ENCODE measurements around the gene SCT. TPM values are rescaled to one million over a fixed set of nuclear protein-coding genes. Genes with fewer than 3 reads are reported as not detected.

Gene SCT
- total RNA-seq, 1 donor from 2014 or later, result not detected

GRCh38 chr11:615504-616319 lies 11.3 kb downstream of the SCT start, which contains the start of gene IRF7:
TSS of gene IRF7 (minus strand) at chr11:615950. CDS start at chr11:615364, 586 bp downstream.
- Histone ChIP-seq H3K9me3 (no peaks in the 10 kb centered on the region), H3K27ac (peak within 1 kb of the TSS; percentile 97), H3K27me3 (ENCODE audit: low read depth) (no peaks in the 10 kb centered on the region), H3K4me3 (peak within 1 kb of the TSS; percentile 82), H3K36me3 (peaks cover 45% of the 10 kb centered on the region), H3K4me1 (peaks cover 34% of the 10 kb centered on the region)
- ATAC-seq (peak; percentile 92 to 93), DNase-seq (peak; percentile 99)
- intact Hi-C loops (cut with DNase I), result no loop called here
- TF ChIP-seq, protein P1, sequence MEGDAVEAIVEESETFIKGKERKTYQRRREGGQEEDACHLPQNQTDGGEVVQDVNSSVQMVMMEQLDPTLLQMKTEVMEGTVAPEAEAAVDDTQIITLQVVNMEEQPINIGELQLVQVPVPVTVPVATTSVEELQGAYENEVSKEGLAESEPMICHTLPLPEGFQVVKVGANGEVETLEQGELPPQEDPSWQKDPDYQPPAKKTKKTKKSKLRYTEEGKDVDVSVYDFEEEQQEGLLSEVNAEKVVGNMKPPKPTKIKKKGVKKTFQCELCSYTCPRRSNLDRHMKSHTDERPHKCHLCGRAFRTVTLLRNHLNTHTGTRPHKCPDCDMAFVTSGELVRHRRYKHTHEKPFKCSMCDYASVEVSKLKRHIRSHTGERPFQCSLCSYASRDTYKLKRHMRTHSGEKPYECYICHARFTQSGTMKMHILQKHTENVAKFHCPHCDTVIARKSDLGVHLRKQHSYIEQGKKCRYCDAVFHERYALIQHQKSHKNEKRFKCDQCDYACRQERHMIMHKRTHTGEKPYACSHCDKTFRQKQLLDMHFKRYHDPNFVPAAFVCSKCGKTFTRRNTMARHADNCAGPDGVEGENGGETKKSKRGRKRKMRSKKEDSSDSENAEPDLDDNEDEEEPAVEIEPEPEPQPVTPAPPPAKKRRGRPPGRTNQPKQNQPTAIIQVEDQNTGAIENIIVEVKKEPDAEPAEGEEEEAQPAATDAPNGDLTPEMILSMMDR (IDR thresholded peaks at IDR 0.05), result no peak

GRCh38 chr11:614623-615503 lies 12.1 kb downstream of the SCT start:
- Histone ChIP-seq H3K4me1 (peaks cover 34% of the 10 kb centered on the region), H3K36me3 (peaks cover 53% of the 10 kb centered on the region), H3K27ac (peak overlapping the region; percentile 97), H3K9me3 (no peaks in the 10 kb centered on the region), H3K27me3 (ENCODE audit: low read depth) (no peaks in the 10 kb centered on the region), H3K4me3 (peak overlapping the region; percentile 82)
- ATAC-seq (peak; percentile 1 to 2), DNase-seq (no peak)
- intact Hi-C loops (cut with DNase I), result no loop called here
- TF ChIP-seq, protein P1 (IDR thresholded peaks at IDR 0.05), result no peak

- H3K4me3 ChIP-seq, result peak overlapping the region; percentile 82
- ATAC-seq (no peak), DNase-seq (no peak)
- peaks cover 61% of the 10 kb centered on the region for H3K36me3 ChIP-seq
- H3K27me3 ChIP-seq (ENCODE audit: low read depth), result no peaks in the 10 kb centered on the region
- no peaks in the 10 kb centered on the region for H3K9me3 ChIP-seq
- intact Hi-C loops (cut with DNase I), result no loop called here
- peaks cover 34% of the 10 kb centered on the region for H3K4me1 ChIP-seq
- peak overlapping the region; percentile 97 for H3K27ac ChIP-seq
- TF ChIP-seq, protein P1 (IDR thresholded peaks at IDR 0.05), result no peak
Observed at GRCh38 chr11:614021-614622, 12.9 kb downstream of the SCT start.

- peak; percentile 26 to 28 for ATAC-seq
- Histone ChIP-seq H3K4me1 (peaks cover 34% of the 10 kb centered on the region), H3K27me3 (ENCODE audit: low read depth) (no peaks in the 10 kb centered on the region), H3K27ac (peak overlapping the region; percentile 97), H3K4me3 (peak overlapping the region; percentile 82), H3K36me3 (peaks cover 67% of the 10 kb centered on the region), H3K9me3 (no peaks in the 10 kb centered on the region)
- TF ChIP-seq, protein P1 (IDR thresholded peaks at IDR 0.05), result no peak
- DNase-seq, result peak; percentile 89
- intact Hi-C loops (cut with DNase I), result no loop called here
Observed at GRCh38 chr11:613369-613968, 13.5 kb downstream of the SCT start.

DNA sequence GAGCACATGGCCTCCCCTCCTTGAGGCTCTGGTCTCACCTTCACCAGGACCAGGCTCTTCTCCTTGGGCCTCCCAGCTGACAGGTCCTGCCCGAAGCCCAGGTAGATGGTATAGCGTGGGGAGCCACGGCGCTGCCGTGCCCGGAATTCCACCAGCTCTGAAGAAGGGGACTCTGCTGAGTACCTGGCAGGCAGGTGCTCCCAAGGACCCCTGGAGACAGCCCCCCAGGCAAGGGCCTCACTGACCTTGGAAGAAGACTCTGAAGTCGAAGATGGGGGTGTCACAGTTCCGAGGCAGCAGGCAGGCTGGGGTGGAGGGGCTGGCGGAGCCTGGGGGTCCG lies 14.1 kb downstream of the SCT start:
- ATAC-seq (no peak), DNase-seq (no peak)
- Histone ChIP-seq H3K4me3 (no peak overlapping the region), H3K9me3 (no peaks in the 10 kb centered on the region), H3K27me3 (ENCODE audit: low read depth) (no peaks in the 10 kb centered on the region), H3K27ac (peak overlapping the region; percentile 56), H3K4me1 (peaks cover 34% of the 10 kb centered on the region), H3K36me3 (peaks cover 73% of the 10 kb centered on the region)
- intact Hi-C loops (cut with DNase I), result no loop called here
- TF ChIP-seq, protein P1 (IDR thresholded peaks at IDR 0.05), result no peak

All from lower lobe of right lung (tissue), 2 donors.